ENCODE data around the gene PATE3. TPM values are rescaled to one million over a fixed set of nuclear protein-coding genes. Genes with fewer than 3 reads are reported as not detected.

PATE3 gene
- total and polyA plus RNA-seq, 2 donors (not counting 1 experiment from before 2014, with no cell fraction given) = not detected

- no CpG with 5 or more reads among the region's 2 CpGs for WGBS (ENCODE audit: insufficient coverage)
- TF ChIP-seq EZH2 (IDR thresholded peaks at IDR 0.05; ENCODE audit: borderline replicate concordance, insufficient read depth, low read depth, low read length, poor library complexity, severe bottlenecking) = no peak
- no peak for TF ChIP-seq CTCF (IDR thresholded peaks at IDR 0.05)
- H3K9ac ChIP-seq (ENCODE audit: low read length) = no peak overlapping the region
- H2AFZ ChIP-seq (ENCODE audit: insufficient read depth, low read depth, low read length, poor library complexity, severe bottlenecking) = no peak overlapping the region
- no peak overlapping the region for H3K27ac ChIP-seq (ENCODE audit: low read length in 2 of 2)
- no peaks in the 10 kb centered on the region for H3K4me1 ChIP-seq (ENCODE audit: control insufficient read depth in 2 of 2, insufficient read depth in 2 of 2, low read length in 2 of 2)
- Mint-ChIP-seq H3K27me3 (peaks cover 7% of the 10 kb centered on the region), H3K4me1 (no peaks in the 10 kb centered on the region), H3K27ac (no peak overlapping the region), H3K4me3 (no peak overlapping the region), H3K9me3 (ENCODE audit: insufficient read depth) (no peaks in the 10 kb centered on the region)
- CTCF ChIA-PET = no interaction called here
- H3K9me3 ChIP-seq (ENCODE audit: control extremely low read depth in 1 of 3, control insufficient read depth in 2 of 3, insufficient read depth in 1 of 3, low read length in 2 of 3) = no peaks in the 10 kb centered on the region
- DNase-seq = no peak
- POLR2A ChIA-PET = no interaction called here
- peaks cover 0 to 11% (median 1%) of the 10 kb centered on the region in 4 experiments for H3K27me3 ChIP-seq (replicated peaks in 1 of 4; ENCODE audit: control extremely low read depth in 1 of 4, control insufficient read depth in 3 of 4, insufficient read depth in 4 of 4, low read length in 3 of 4)
- H3K79me2 ChIP-seq (ENCODE audit: control insufficient read depth, insufficient read depth, low read length) = no peaks in the 10 kb centered on the region
- intact Hi-C loops (cut with micrococcal nuclease) = no loop called here
- no peaks in the 10 kb centered on the region for H3K36me3 ChIP-seq (replicated peaks in 1 of 2; ENCODE audit: control extremely low read depth in 1 of 2, control insufficient read depth in 1 of 2, extremely low read depth in 1 of 2, insufficient read depth in 2 of 2, low read length in 1 of 2)
- no peaks in the 10 kb centered on the region for H4K20me1 ChIP-seq (ENCODE audit: control insufficient read depth, insufficient read depth, low read length, poor library complexity, severe bottlenecking)
- H3K4me3 ChIP-seq (ENCODE audit: control extremely low read depth in 1 of 5, extremely low read depth in 1 of 5, insufficient read depth in 1 of 5, low read depth in 2 of 5, low read length in 4 of 5) = no peak overlapping the region
- ATAC-seq (ENCODE audit: low read depth) = no peak
- H3K4me2 ChIP-seq (replicated peaks; ENCODE audit: low read depth, low read length, poor library complexity, severe bottlenecking) = no peak overlapping the region
These were observed 37.3 kb upstream of the PATE3 start for GRCh38 chr11:125750629-125751028.

DNA sequence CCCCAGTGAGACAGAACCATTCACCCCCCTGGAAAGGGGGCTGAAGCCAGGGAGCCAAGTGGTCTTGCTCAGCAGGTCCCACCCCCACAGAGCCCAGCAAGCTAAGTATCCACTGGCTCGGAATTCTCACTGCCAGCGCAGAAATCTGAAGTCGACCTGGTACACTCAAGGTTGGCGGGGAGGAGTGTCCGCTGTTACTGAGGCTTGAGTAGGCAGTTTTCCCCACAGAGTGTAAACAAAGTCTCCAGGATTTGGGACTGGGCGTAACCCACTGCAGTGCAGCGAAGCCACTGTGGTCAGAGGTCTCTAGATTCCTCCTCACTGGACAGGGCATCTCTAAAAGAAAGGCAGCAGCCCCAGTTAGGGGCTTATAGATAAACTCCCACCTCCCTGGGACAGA, 31.9 kb upstream of the PATE3 start:
- no peak overlapping the region for H3K4me3 ChIP-seq (ENCODE audit: control extremely low read depth in 1 of 5, extremely low read depth in 1 of 5, insufficient read depth in 1 of 5, low read depth in 2 of 5, low read length in 4 of 5)
- no peaks in the 10 kb centered on the region for H3K4me1 Mint-ChIP-seq
- H3K27ac ChIP-seq (ENCODE audit: low read length in 2 of 2) = no peak overlapping the region
- no peaks in the 10 kb centered on the region for H4K20me1 ChIP-seq (ENCODE audit: control insufficient read depth, insufficient read depth, low read length, poor library complexity, severe bottlenecking)
- no peaks in the 10 kb centered on the region for H3K9me3 ChIP-seq (ENCODE audit: control extremely low read depth in 1 of 3, control insufficient read depth in 2 of 3, insufficient read depth in 1 of 3, low read length in 2 of 3)
- H2AFZ ChIP-seq (ENCODE audit: insufficient read depth, low read depth, low read length, poor library complexity, severe bottlenecking) = no peak overlapping the region
- intact Hi-C loops (cut with micrococcal nuclease) = no loop called here
- TF ChIP-seq EZH2 (IDR thresholded peaks at IDR 0.05; ENCODE audit: borderline replicate concordance, insufficient read depth, low read depth, low read length, poor library complexity, severe bottlenecking) (no peak), CTCF (IDR thresholded peaks at IDR 0.05) (no peak)
- no peak overlapping the region for H3K27ac Mint-ChIP-seq
- H3K27me3 ChIP-seq (replicated peaks in 1 of 4; ENCODE audit: control extremely low read depth in 1 of 4, control insufficient read depth in 3 of 4, insufficient read depth in 4 of 4, low read length in 3 of 4) = peaks cover 0 to 3% (median 0%) of the 10 kb centered on the region in 4 experiments
- H3K4me1 ChIP-seq (ENCODE audit: control insufficient read depth in 2 of 2, insufficient read depth in 2 of 2, low read length in 2 of 2) = no peaks in the 10 kb centered on the region
- peaks cover 12% of the 10 kb centered on the region for H3K27me3 Mint-ChIP-seq
- no peak overlapping the region for H3K9ac ChIP-seq (ENCODE audit: low read length)
- H3K79me2 ChIP-seq (ENCODE audit: control insufficient read depth, insufficient read depth, low read length) = no peaks in the 10 kb centered on the region
- H3K36me3 ChIP-seq (replicated peaks in 1 of 2; ENCODE audit: control extremely low read depth in 1 of 2, control insufficient read depth in 1 of 2, extremely low read depth in 1 of 2, insufficient read depth in 2 of 2, low read length in 1 of 2) = no peaks in the 10 kb centered on the region
- no peak overlapping the region for H3K4me3 Mint-ChIP-seq
- CTCF ChIA-PET = no interaction called here
- DNase-seq (no peak), ATAC-seq (ENCODE audit: low read depth) (no peak)
- POLR2A ChIA-PET = no interaction called here
- H3K4me2 ChIP-seq (replicated peaks; ENCODE audit: low read depth, low read length, poor library complexity, severe bottlenecking) = no peak overlapping the region
- WGBS (ENCODE audit: insufficient coverage) = 72% methylated on average over 7 of the region's 7 CpGs
- H3K9me3 Mint-ChIP-seq (ENCODE audit: insufficient read depth) = peaks cover 10% of the 10 kb centered on the region

All from B cell (primary cell).